NCI-H748 (cell line): Measurements from ENCODE around the gene NYNRIN.

Experiments used
- DNase-seq: peaks from one replicate; lab custom pipeline; 2025; ENCODE audit not compliant: unreplicated experiment; lab: John Stamatoyannopoulos, UW

The NYNRIN gene

GRCh38 chr14:24414077-24414476, 15.3 kb downstream of the NYNRIN start:
- no peak for DNase-seq

GRCh38 chr14:24414732-24415420, 16.1 kb downstream of the NYNRIN start:
- no peak for DNase-seq

- no peak for DNase-seq
Observed at GRCh38 chr14:24415421-24416253, 16.8 kb downstream of the NYNRIN start.

- no peak for DNase-seq
Observed at GRCh38 chr14:24416254-24416931, 17.6 kb downstream of the NYNRIN start.

- DNase-seq = no peak
Observed at GRCh38 chr14:24416932-24417619, 18.3 kb downstream of the NYNRIN start.

GRCh38 chr14:24417832-24418491, 19.2 kb downstream of the NYNRIN start:
- DNase-seq = no peak

- DNase-seq = no peak
Observed at GRCh38 chr14:24418492-24418873, 19.7 kb downstream of the NYNRIN start.

GRCh38 chr14:24422261-24422660, 23.5 kb downstream of the NYNRIN start:
- DNase-seq = no peak

GRCh38 chr14:24422694-24423601, 24.1 kb downstream of the NYNRIN start:
- no peak for DNase-seq

GRCh38 chr14:24425704-24426103, 26.9 kb downstream of the NYNRIN start:
- peak; percentile 26 for DNase-seq

GRCh38 chr14:24426150-24426911, 27.5 kb downstream of the NYNRIN start:
- DNase-seq = no peak

- DNase-seq = no peak
Observed at GRCh38 chr14:24426912-24427536, 28.2 kb downstream of the NYNRIN start.

GRCh38 chr14:24427537-24428508, 29.0 kb downstream of the NYNRIN start:
- no peak for DNase-seq

GRCh38 chr14:24428628-24429394, 30.0 kb downstream of the NYNRIN start:
- DNase-seq = no peak

- peak; percentile 85 for DNase-seq
Observed at GRCh38 chr14:24429395-24430142, 30.8 kb downstream of the NYNRIN start, which contains the start of the genes CBLN3 and KHNYN. TSS of gene CBLN3 (minus strand) at chr14:24429668. CDS start at chr14:24429054, 614 bp downstream. TSS of gene KHNYN (plus strand) at chr14:24429954. CDS start at chr14:24430731, 777 bp downstream.
